ENCODE data around the gene PCDH1. TPM values are rescaled to one million over a fixed set of nuclear protein-coding genes. Genes with fewer than 3 reads are reported as not detected.

PCDH1 gene
- total RNA-seq, 1 donor from 2014 or later, result 22.8 TPM

DNA sequence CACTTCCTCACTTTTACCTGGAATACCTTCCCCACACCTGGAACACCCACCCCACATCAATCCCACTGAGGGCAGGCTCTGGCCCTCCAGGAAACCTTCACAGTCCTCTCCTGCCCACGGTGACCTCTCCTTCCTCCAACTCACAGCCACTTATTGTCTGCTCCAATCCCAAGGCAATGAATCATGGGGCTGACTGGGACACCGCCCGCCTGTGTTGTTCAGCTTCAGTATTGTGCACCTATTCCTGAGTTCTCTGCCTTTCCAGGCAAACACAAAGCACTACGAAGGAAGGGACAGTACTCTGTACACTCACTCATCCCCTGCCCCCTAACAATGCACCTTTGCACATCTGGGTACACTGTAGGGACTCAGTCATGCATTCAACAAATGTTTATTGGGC lies 7.3 kb downstream of the PCDH1 start:
- no peak for TF ChIP-seq CTCF (conservative IDR thresholded peaks at IDR 0.05)
- peaks cover 61% of the 10 kb centered on the region for H3K27me3 Mint-ChIP-seq
- no peak for DNase-seq (ENCODE audit: extremely low spot score, unreplicated experiment)
- H3K36me3 Mint-ChIP-seq, result peaks cover 3% of the 10 kb centered on the region
- no peaks in the 10 kb centered on the region for H3K9me3 Mint-ChIP-seq
- H3K4me1 Mint-ChIP-seq (ENCODE audit: unreplicated experiment), result peaks cover 42% of the 10 kb centered on the region
- H3K4me3 Mint-ChIP-seq, result peak overlapping the region; percentile 62
- peak overlapping the region; percentile 0 for H3K27ac Mint-ChIP-seq

DNA sequence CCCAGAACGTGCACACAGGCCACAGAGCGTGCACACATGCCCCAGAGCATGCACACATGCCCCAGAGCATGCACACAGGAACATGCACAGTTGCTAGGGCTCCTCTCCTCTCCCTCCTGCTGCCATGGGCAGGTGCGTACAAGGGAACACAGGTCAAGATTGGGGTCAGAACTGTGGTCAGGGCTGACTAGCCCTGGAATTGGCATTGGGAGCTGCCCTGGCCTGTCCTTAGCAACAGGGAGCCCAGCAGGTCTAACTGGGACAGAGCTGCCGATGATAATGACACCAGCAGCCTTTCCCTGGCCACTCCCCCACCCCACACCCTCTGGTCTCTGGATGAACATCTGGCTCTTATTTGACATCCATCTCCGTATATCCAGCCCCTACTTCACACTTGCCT lies 8.0 kb downstream of the PCDH1 start:
- Mint-ChIP-seq H3K4me1 (ENCODE audit: unreplicated experiment) (peaks cover 41% of the 10 kb centered on the region), H3K27me3 (peaks cover 55% of the 10 kb centered on the region), H3K36me3 (peaks cover 3% of the 10 kb centered on the region), H3K9me3 (no peaks in the 10 kb centered on the region), H3K27ac (peak overlapping the region; percentile 0), H3K4me3 (peak overlapping the region; percentile 57)
- DNase-seq (ENCODE audit: extremely low spot score, unreplicated experiment), result no peak
- no peak for TF ChIP-seq CTCF (conservative IDR thresholded peaks at IDR 0.05)

DNA sequence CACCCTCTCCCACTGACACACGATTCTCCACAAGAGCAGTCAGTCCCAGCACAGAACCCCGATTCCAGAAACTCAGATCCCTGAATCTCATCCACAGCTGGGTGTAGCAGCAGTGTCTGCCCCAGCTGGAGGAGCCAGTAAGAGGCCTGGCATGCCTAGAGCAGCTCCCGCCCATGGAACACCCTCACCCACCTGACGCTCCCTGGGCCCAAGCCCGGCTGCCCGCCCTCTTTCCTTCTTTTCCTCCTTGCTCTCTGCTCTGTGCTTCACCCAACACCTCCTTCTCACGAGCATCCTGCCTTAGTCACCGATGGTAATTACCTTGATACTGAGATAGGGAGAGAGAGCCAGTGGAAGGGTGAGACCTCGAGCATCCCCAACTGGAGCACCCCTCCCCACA lies 8.7 kb downstream of the PCDH1 start:
- Mint-ChIP-seq H3K27ac (no peak overlapping the region), H3K9me3 (no peaks in the 10 kb centered on the region), H3K27me3 (peaks cover 48% of the 10 kb centered on the region), H3K36me3 (peaks cover 3% of the 10 kb centered on the region), H3K4me3 (no peak overlapping the region), H3K4me1 (ENCODE audit: unreplicated experiment) (peaks cover 34% of the 10 kb centered on the region)
- DNase-seq (ENCODE audit: extremely low spot score, unreplicated experiment), result no peak
- TF ChIP-seq CTCF (conservative IDR thresholded peaks at IDR 0.05), result no peak

GRCh38 chr5:141869040-141869439 lies 9.2 kb downstream of the PCDH1 start:
- peaks cover 31% of the 10 kb centered on the region for H3K4me1 Mint-ChIP-seq (ENCODE audit: unreplicated experiment)
- H3K9me3 Mint-ChIP-seq, result no peaks in the 10 kb centered on the region
- H3K36me3 Mint-ChIP-seq, result peaks cover 3% of the 10 kb centered on the region
- H3K4me3 Mint-ChIP-seq, result no peak overlapping the region
- H3K27ac Mint-ChIP-seq, result no peak overlapping the region
- H3K27me3 Mint-ChIP-seq, result peaks cover 43% of the 10 kb centered on the region
- DNase-seq (ENCODE audit: extremely low spot score, unreplicated experiment), result no peak
- no peak for TF ChIP-seq CTCF (conservative IDR thresholded peaks at IDR 0.05)

DNA sequence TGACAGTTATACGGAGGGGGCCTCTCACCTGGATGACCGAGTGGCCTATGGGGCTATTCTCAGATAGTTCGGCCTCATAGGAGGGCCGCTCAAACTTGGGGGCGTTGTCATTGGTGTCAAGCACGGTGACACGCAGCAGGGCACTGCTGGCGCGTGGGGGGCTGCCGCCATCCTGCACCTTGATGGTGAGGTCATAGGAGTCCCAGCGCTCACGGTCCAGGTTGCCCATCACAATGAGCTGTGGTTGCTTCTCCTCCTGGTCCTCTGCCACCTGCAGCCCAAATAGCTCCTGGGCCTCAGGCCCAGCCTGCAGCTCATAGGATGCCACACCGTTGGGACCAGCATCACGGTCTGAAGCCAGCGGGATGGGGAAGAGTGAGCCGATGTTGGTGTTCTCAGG lies 9.7 kb downstream of the PCDH1 start:
- Mint-ChIP-seq H3K27me3 (peaks cover 38% of the 10 kb centered on the region), H3K36me3 (no peaks in the 10 kb centered on the region), H3K9me3 (no peaks in the 10 kb centered on the region), H3K27ac (no peak overlapping the region), H3K4me3 (no peak overlapping the region), H3K4me1 (ENCODE audit: unreplicated experiment) (peaks cover 31% of the 10 kb centered on the region)
- DNase-seq (ENCODE audit: extremely low spot score, unreplicated experiment), result no peak
- no peak for TF ChIP-seq CTCF (conservative IDR thresholded peaks at IDR 0.05)

GRCh38 chr5:141867651-141868050 lies 10.6 kb downstream of the PCDH1 start:
- Mint-ChIP-seq H3K27me3 (peaks cover 34% of the 10 kb centered on the region), H3K9me3 (no peaks in the 10 kb centered on the region), H3K36me3 (no peaks in the 10 kb centered on the region), H3K4me3 (no peak overlapping the region), H3K27ac (no peak overlapping the region), H3K4me1 (ENCODE audit: unreplicated experiment) (peaks cover 28% of the 10 kb centered on the region)
- DNase-seq (ENCODE audit: extremely low spot score, unreplicated experiment), result no peak
- no peak for TF ChIP-seq CTCF (conservative IDR thresholded peaks at IDR 0.05)

Measured in type B pancreatic cell (in vitro differentiated cells).